K562 (cell line): ENCODE results near the gene TBC1D5. TPM values are rescaled to one million over a fixed set of nuclear protein-coding genes. Genes with fewer than 3 reads are reported as not detected.

ENCODE experiments used
- ATAC-seq: fragments of 200-7000 bp; cut with Tn5 transposase; 3 replicates; pipeline ENCODE4 v1.9.1; 2020; ENCODE audit warnings: moderate library complexity
- BruUV-seq: library from RNA; stranded (reverse); fragments of 400-500 nt; replicated peaks from 2 replicates; lab custom pipeline; 2021; lab: Mats Ljungman, UMichigan
- CTCF ChIA-PET: fragments of 300-600 bp; formaldehyde crosslinking; extraction: SDS; loops from one replicate; lab custom pipeline; 2021; ENCODE audit warnings: low intra/inter-chr PET ratio; lab: Yijun Ruan, JAX
- POLR2A ChIA-PET: fragments of 300-600, 350-650 bp; sonication (Branson Sonifier 250); formaldehyde crosslinking; extraction: SDS; loops from one replicate; lab custom pipeline; 2021; ENCODE audit warnings: antibody characterized with exemption, inconsistent platforms; lab: Yijun Ruan, JAX
- DNase-seq, 4 experiments: peaks; one replicate each; pipeline versions ENCODE4 v3.0.0 to v3.0.0-alpha.2; 2011 to 2018; ENCODE audit warnings: low spot score in 3 of 4, mixed read lengths in 3 of 4; ENCODE audit errors: extremely low read depth in 1 of 4
- FAIRE-seq: peaks from 2 replicates; lab custom pipeline; 2011; peaks lifted over from hg19 to GRCh38; lab: Jason Lieb, UNC
- H2AFZ ChIP-seq: 2 replicates; pipeline ENCODE4 v1.6.0; 2011; ENCODE audit warnings: low read depth, low read length, control low read depth, inconsistent platforms
- H3K27ac ChIP-seq: fragments of 200-600 bp; 3 replicates; pipeline ENCODE4 v1.8.0; 2011; ENCODE audit warnings: low read depth, mild to moderate bottlenecking, control low read depth, inconsistent platforms, low read length, moderate library complexity, mixed read lengths; ENCODE audit errors: extremely low read depth
- H3K27me3 ChIP-seq, 2 experiments: fragments of 300-600 bp in 1 of 2; 2 replicates in 1 of 2; 3 replicates in 1 of 2; pipeline versions ENCODE4 v1.6.0 to v1.8.0; 2011; ENCODE audit warnings: inconsistent platforms in 2 of 2, low read length in 2 of 2, mild to moderate bottlenecking in 1 of 2, mixed read lengths in 1 of 2, moderate library complexity in 1 of 2; ENCODE audit not compliant: control insufficient read depth in 2 of 2, insufficient read depth in 2 of 2
- H3K36me3 ChIP-seq: fragments of 300-600 bp; 3 replicates; pipeline ENCODE4 v1.8.0; 2011; ENCODE audit warnings: mild to moderate bottlenecking, low read length, inconsistent platforms; ENCODE audit not compliant: control insufficient read depth, insufficient read depth
- H3K4me1 ChIP-seq, 2 experiments: fragments of 200-600 bp in 1 of 2; replicated peaks in 1 of 2; 2 replicates in 1 of 2; 3 replicates in 1 of 2; pipeline versions ENCODE4 v1.5.1 to v1.8.0; 2011; ENCODE audit warnings: inconsistent platforms in 2 of 2, low read length in 2 of 2, mild to moderate bottlenecking in 1 of 2, mixed read lengths in 1 of 2, moderate library complexity in 1 of 2; ENCODE audit not compliant: control insufficient read depth in 2 of 2, insufficient read depth in 2 of 2
- H3K4me2 ChIP-seq: 2 replicates; pipeline ENCODE4 v1.6.1; 2011; ENCODE audit warnings: low read length, control low read depth, inconsistent platforms, mixed read lengths; ENCODE audit not compliant: insufficient read depth
- H3K4me3 ChIP-seq: fragments of 200-600 bp; sonication (generic), shearing (Covaris generic); 2 replicates; pipeline ENCODE4 v1.5.1; 2016; ENCODE audit warnings: control low read depth, inconsistent platforms
- H3K79me2 ChIP-seq: fragments of 200-600 bp; 3 replicates; pipeline ENCODE4 v1.8.0; 2011; ENCODE audit warnings: low read length, inconsistent platforms; ENCODE audit not compliant: control insufficient read depth, insufficient read depth
- H3K9ac ChIP-seq, 2 experiments: 2 replicates each; pipeline versions ENCODE4 v1.6.0 to v1.6.1; 2011; ENCODE audit warnings: low read depth in 2 of 2, low read length in 2 of 2, control low read depth in 1 of 2, inconsistent platforms in 1 of 2, mild to moderate bottlenecking in 1 of 2, mixed read lengths in 1 of 2; ENCODE audit not compliant: insufficient read depth in 1 of 2
- H3K9me1 ChIP-seq: one replicate; pipeline ENCODE4 v1.6.0; 2011; ENCODE audit warnings: inconsistent platforms, mild to moderate bottlenecking, low read length, moderate library complexity; ENCODE audit not compliant: control insufficient read depth, insufficient read depth
- H3K9me3 ChIP-seq: replicated peaks from 2 replicates; pipeline ENCODE4 v1.5.1; 2011; ENCODE audit warnings: low read depth, low read length, inconsistent platforms; ENCODE audit not compliant: control insufficient read depth, insufficient read depth
- H4K20me1 ChIP-seq: replicated peaks from 2 replicates; pipeline ENCODE4 v1.6.1; 2011; ENCODE audit warnings: low read length, inconsistent platforms, mixed read lengths; ENCODE audit not compliant: control insufficient read depth, insufficient read depth
- AFF1 ChIP-seq, 2 experiments: fragments of 450-650 bp; IDR thresholded peaks; 2 replicates each; pipeline ENCODE4 v1.6.1; 2018; ENCODE audit warnings: mild to moderate bottlenecking in 2 of 2, low read depth in 1 of 2; ENCODE audit not compliant: partially characterized antibody in 2 of 2
- GABPB2 ChIP-seq: fragments of 250-450 bp; sonication (Bioruptor Pico); conservative IDR thresholded peaks from 2 replicates; pipeline ENCODE4 v1.5.1; 2021; ENCODE audit warnings: mild to moderate bottlenecking
- HDAC2 ChIP-seq: fragments of 450-650 bp; IDR thresholded peaks from 2 replicates; pipeline ENCODE4 v1.6.1; 2016; ENCODE audit warnings: mild to moderate bottlenecking
- RB1 ChIP-seq: fragments of 450-650 bp; IDR thresholded peaks from 2 replicates; pipeline ENCODE4 v1.6.1; 2017; ENCODE audit warnings: low read depth, mild to moderate bottlenecking
- TAL1 ChIP-seq: fragments of 450-650 bp; IDR thresholded peaks from 2 replicates; pipeline ENCODE4 v1.6.1; 2016; ENCODE audit warnings: mild to moderate bottlenecking
- ZZZ3 ChIP-seq: fragments of 450-650 bp; IDR thresholded peaks from 2 replicates; pipeline ENCODE4 v1.6.1; 2016; ENCODE audit warnings: antibody characterized with exemption, mild to moderate bottlenecking, moderate library complexity
- WGBS: fragments of 100-300 bp; shearing (Covaris generic); methylation state at CpG from one replicate; pipeline ENCODE4 v1.1.6; 2016; ENCODE audit warnings: low coverage, mixed read lengths; ENCODE audit not compliant: insufficient coverage; ENCODE audit errors: missing lambda C conversion rate; 5-methylcytosine and 5-hydroxymethylcytosine counted together
- in situ Hi-C: fragments of 300-500 bp; cut with MboI; formaldehyde crosslinking; loops from 4 replicates; pipeline ENCODE4 v1.15.0; 2018; ENCODE audit warnings: inconsistent platforms, mixed read lengths
- intact Hi-C: fragments of 100-400 bp; cut with micrococcal nuclease; formaldehyde crosslinking; loops from 2 replicates; pipeline ENCODE4 v1.14.2; 2022
- polyA plus RNA-seq, 8 experiments: library from polyadenylated mRNA; depleted of rRNA in 4 of 8; stranded (reverse) in 5 of 8; unstranded in 3 of 8; fragments of >200 nt; fragmentation: Nextera tagmentation in 2 of 8; fragmentation: Illumina TruSeq in 1 of 8; extraction: Ambion mirVana in 2 of 8; extraction: Trizol in 1 of 8; gene quantifications; 2 replicates each; pipeline versions ENCODE4 v1.2.1 to v1.2.3, GENCODE V29; 2011 to 2014; ENCODE audit warnings: inconsistent platforms in 1 of 8, missing spikeins in 1 of 8
- total RNA-seq, 7 experiments: library from RNA; depleted of rRNA in 6 of 7; stranded (reverse); fragments of >200 nt in 6 of 7; fragmentation: Illumina TruSeq in 2 of 7; extraction: Trizol in 2 of 7; gene quantifications; 2 replicates each; pipeline versions ENCODE4 v1.2.1 to v1.2.3, GENCODE V29; 2011 to 2021; ENCODE audit warnings: low replicate concordance in 1 of 7
- TF ChIP-seq, protein P1 (sequence below): fragments of 450-650 bp; formaldehyde crosslinking; IDR thresholded peaks from 2 replicates; pipeline ENCODE4 v1.4.0; 2022; ENCODE audit warnings: missing genetic modification characterization
- TF ChIP-seq, protein P2 (sequence below): fragments of 450-650 bp; IDR thresholded peaks from 2 replicates; pipeline ENCODE4 v1.6.1; 2016; ENCODE audit warnings: low read depth

TBC1D5 gene
- total and polyA plus RNA-seq, 9 of the 15 experiments (the other 6 are each of a cell fraction or from before 2014, with no cell fraction given): 2.9 to 38.1 (median 25.6) TPM

GRCh38 chr3:17423786-17424536 is 318.5 kb downstream of the TBC1D5 start:
- Histone ChIP-seq H3K79me2 (no peaks in the 10 kb centered on the region), H3K4me2 (no peak overlapping the region), H2AFZ (no peak overlapping the region), H4K20me1 (no peaks in the 10 kb centered on the region), H3K27ac (no peak overlapping the region), H3K4me1 (no peaks in the 10 kb centered on the region), H3K9me1 (no peaks in the 10 kb centered on the region), H3K9me3 (no peaks in the 10 kb centered on the region), H3K27me3 (no peaks in the 10 kb centered on the region), H3K36me3 (no peaks in the 10 kb centered on the region), H3K9ac (no peak overlapping the region), H3K4me3 (no peak overlapping the region)
- in situ Hi-C loops: loop anchor here (25.0 kb wide), 1 partner anchor 512 kb away; no protein-coding TSS in a partner anchor
- ATAC-seq (no peak), FAIRE-seq (no peak), DNase-seq (no peak)
- POLR2A ChIA-PET: interaction anchor here (0.6 to 1.6 kb wide), 3 partner anchors 12 to 172 kb away, joined by 3 read pairs; no protein-coding TSS in a partner anchor
- 55% methylated on average over 4 of the region's 4 CpGs for WGBS
- BruUV-seq: no TSS peak
- intact Hi-C loops: no loop called here
- CTCF ChIA-PET: no interaction called here
- TF ChIP-seq, protein P1, sequence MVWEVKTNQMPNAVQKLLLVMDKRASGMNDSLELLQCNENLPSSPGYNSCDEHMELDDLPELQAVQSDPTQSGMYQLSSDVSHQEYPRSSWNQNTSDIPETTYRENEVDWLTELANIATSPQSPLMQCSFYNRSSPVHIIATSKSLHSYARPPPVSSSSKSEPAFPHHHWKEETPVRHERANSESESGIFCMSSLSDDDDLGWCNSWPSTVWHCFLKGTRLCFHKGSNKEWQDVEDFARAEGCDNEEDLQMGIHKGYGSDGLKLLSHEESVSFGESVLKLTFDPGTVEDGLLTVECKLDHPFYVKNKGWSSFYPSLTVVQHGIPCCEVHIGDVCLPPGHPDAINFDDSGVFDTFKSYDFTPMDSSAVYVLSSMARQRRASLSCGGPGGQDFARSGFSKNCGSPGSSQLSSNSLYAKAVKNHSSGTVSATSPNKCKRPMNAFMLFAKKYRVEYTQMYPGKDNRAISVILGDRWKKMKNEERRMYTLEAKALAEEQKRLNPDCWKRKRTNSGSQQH: no peak
- TF ChIP-seq RB1 (no peak), TAL1 (no peak), HDAC2 (no peak), GABPB2 (CRISPR knock-in tag) (no peak), ZZZ3 (no peak), AFF1 (IDR thresholded peaks at IDR 0.05; ENCODE audit: low read depth in 1 of 2, partially characterized antibody in 2 of 2) (no peak)
- TF ChIP-seq, protein P2, sequence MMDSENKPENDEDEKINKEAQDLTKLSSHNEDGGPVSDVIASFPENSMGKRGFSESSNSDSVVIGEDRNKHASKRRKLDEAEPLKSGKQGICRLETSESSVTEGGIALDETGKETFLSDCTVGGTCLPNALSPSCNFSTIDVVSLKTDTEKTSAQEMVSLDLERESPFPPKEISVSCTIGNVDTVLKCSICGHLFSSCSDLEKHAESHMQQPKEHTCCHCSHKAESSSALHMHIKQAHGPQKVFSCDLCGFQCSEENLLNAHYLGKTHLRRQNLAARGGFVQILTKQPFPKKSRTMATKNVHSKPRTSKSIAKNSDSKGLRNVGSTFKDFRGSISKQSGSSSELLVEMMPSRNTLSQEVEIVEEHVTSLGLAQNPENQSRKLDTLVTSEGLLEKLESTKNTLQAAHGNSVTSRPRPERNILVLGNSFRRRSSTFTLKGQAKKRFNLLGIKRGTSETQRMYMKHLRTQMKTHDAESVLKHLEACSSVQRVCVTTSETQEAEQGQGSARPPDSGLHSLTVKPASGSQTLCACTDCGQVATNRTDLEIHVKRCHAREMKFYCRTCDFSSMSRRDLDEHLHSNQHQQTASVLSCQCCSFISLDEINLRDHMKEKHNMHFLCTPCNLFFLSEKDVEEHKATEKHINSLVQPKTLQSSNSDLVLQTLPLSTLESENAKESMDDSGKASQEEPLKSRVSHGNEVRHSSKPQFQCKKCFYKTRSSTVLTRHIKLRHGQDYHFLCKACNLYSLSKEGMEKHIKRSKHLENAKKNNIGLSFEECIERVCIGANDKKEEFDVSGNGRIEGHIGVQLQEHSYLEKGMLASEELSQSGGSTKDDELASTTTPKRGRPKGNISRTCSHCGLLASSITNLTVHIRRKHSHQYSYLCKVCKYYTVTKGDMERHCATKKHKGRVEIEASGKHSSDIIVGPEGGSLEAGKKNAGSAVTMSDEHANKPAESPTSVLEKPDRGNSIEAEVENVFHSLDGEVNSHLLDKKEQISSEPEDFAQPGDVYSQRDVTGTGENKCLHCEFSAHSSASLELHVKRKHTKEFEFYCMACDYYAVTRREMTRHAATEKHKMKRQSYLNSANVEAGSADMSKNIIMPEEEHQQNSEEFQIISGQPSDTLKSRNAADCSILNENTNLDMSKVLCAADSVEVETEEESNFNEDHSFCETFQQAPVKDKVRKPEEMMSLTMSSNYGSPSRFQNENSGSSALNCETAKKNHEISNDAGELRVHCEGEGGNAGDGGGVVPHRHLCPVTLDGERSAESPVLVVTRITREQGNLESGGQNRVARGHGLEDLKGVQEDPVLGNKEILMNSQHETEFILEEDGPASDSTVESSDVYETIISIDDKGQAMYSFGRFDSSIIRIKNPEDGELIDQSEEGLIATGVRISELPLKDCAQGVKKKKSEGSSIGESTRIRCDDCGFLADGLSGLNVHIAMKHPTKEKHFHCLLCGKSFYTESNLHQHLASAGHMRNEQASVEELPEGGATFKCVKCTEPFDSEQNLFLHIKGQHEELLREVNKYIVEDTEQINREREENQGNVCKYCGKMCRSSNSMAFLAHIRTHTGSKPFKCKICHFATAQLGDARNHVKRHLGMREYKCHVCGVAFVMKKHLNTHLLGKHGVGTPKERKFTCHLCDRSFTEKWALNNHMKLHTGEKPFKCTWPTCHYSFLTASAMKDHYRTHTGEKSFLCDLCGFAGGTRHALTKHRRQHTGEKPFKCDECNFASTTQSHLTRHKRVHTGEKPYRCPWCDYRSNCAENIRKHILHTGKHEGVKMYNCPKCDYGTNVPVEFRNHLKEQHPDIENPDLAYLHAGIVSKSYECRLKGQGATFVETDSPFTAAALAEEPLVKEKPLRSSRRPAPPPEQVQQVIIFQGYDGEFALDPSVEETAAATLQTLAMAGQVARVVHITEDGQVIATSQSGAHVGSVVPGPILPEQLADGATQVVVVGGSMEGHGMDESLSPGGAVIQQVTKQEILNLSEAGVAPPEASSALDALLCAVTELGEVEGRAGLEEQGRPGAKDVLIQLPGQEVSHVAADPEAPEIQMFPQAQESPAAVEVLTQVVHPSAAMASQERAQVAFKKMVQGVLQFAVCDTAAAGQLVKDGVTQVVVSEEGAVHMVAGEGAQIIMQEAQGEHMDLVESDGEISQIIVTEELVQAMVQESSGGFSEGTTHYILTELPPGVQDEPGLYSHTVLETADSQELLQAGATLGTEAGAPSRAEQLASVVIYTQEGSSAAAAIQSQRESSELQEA: no peak
